ENCODE measurements around the gene RNF220. TPM values are rescaled to one million over a fixed set of nuclear protein-coding genes. Genes with fewer than 3 reads are reported as not detected.

The RNF220 gene
- total RNA-seq, 4 donors from 2014 or later, result 45.8 to 169 (median 89.4) TPM

DNA sequence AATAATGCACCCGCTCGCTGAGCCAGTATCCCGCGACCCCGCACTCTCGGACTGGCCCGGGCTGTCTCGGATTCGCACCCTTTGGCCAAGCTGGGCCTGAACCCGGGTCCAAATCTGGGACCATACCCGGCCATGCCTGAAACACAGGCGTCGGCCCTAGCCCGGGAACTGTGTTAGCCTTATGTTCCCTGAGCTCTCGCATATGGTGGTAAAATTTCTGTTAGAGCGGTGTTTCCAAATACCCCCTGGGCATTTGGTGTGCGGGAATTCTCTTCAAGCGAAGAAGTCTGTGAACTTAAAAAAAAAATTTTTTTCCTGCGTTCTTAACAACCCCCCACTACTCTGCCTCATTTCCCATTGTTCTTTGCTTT lies 3.1 kb downstream of the RNF220 start:
- H3K4me1 ChIP-seq, result peaks cover 20 to 36% (median 32%) of the 10 kb centered on the region in 4 donors
- intact Hi-C loops (cut with DNase I; ENCODE audit: low total_unique reads), result no loop called here
- H3K4me3 ChIP-seq, result peak overlapping the region in 1 of 4 donors; percentile 7
- no peak overlapping the region for H3K27ac ChIP-seq
- no peak for DNase-seq
- TF ChIP-seq, protein P1, sequence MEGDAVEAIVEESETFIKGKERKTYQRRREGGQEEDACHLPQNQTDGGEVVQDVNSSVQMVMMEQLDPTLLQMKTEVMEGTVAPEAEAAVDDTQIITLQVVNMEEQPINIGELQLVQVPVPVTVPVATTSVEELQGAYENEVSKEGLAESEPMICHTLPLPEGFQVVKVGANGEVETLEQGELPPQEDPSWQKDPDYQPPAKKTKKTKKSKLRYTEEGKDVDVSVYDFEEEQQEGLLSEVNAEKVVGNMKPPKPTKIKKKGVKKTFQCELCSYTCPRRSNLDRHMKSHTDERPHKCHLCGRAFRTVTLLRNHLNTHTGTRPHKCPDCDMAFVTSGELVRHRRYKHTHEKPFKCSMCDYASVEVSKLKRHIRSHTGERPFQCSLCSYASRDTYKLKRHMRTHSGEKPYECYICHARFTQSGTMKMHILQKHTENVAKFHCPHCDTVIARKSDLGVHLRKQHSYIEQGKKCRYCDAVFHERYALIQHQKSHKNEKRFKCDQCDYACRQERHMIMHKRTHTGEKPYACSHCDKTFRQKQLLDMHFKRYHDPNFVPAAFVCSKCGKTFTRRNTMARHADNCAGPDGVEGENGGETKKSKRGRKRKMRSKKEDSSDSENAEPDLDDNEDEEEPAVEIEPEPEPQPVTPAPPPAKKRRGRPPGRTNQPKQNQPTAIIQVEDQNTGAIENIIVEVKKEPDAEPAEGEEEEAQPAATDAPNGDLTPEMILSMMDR (IDR thresholded peaks at IDR 0.05), result no peak
- no peak for TF ChIP-seq POLR2A (IDR thresholded peaks at IDR 0.05)
- no peak for TF ChIP-seq EP300 (IDR thresholded peaks at IDR 0.05; ENCODE audit: low read depth)
- TF ChIP-seq POLR2AphosphoS5 (IDR thresholded peaks at IDR 0.05), result no peak
- no peaks in the 10 kb centered on the region for H3K36me3 ChIP-seq
- in situ Hi-C loops (cut with MboI; ENCODE audit: low pct_ligation_motif_present in 1 of 4, low pct_unique_long_range_greater_than_20kb in 1 of 4, low sequenced_read_pairs in 3 of 4), result no loop called here
- WGBS, 2 donors (ENCODE audit: low coverage in 1 of 2), result 14 to 18% methylated on average over 8 to 19 of the region's 19 CpGs
- H3K9me3 ChIP-seq, result no peaks in the 10 kb centered on the region
- peaks cover 100% of the 10 kb centered on the region for H3K27me3 ChIP-seq

DNA sequence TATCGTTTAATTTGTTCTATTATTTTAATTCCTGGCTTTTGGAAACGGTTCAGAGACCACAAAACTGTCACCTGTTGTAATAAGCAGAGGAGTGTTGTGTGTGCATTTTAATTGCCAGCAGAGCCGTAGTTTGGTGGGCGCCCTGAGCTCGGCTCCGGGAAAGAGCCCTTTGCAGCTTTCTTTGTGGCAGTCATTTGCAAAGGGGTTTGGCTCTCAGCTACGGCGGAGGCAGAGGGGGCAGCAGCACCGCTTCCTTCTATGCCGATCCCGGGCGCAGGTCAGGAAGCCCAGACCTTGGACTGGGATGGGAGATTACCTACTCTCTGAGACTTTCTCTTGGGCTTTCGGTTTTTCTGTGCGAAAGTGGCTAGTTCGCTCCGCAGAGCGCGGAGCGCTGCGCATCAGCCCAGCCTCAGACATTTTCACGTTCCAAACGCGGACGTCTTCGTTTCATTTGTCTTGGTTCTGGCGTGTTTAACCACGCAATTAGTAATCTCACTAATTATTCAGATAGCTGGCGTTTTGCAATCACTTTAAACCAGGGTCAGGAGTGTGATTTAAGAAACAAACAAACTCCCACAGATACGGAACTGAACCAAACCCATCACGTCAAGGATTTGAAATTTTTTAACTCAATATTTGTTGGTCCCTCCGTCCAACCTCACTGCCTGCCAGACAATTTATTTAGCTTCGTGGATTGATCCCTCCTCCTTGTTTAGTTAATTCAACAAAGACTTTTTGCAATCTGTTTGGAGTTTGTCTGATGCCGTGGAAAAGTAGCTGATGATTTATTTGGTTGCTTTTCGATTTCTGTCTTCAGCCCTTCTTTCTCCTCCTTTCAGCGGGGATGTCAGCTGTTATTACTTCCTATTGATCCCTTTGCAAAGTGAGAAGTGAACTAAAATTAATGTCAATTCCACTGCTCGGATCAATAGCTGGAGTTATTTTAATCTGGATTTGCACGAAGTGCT lies 3.9 kb downstream of the RNF220 start:
- H3K4me3 ChIP-seq, result peak overlapping the region in 1 of 4 donors; percentile 7
- 14 to 15% methylated on average over 13 to 37 of the region's 37 CpGs for WGBS, 2 donors (ENCODE audit: low coverage in 1 of 2)

GRCh38 chr1:44409757-44410156 lies 4.7 kb downstream of the RNF220 start:
- in situ Hi-C loops (cut with MboI; ENCODE audit: low pct_ligation_motif_present in 1 of 4, low pct_unique_long_range_greater_than_20kb in 1 of 4, low sequenced_read_pairs in 3 of 4) (no loop called here), intact Hi-C loops (cut with DNase I; ENCODE audit: low total_unique reads) (no loop called here)
- 19 to 34% methylated on average over 4 of the region's 4 CpGs for WGBS, 2 donors (ENCODE audit: low coverage in 1 of 2)
- Histone ChIP-seq H3K9me3 (no peaks in the 10 kb centered on the region), H3K27me3 (peaks cover 100% of the 10 kb centered on the region), H3K27ac (no peak overlapping the region), H3K4me3 (no peak overlapping the region), H3K4me1 (peaks cover 20 to 34% (median 32%) of the 10 kb centered on the region in 4 donors), H3K36me3 (no peaks in the 10 kb centered on the region)
- no peak for DNase-seq
- TF ChIP-seq EP300 (IDR thresholded peaks at IDR 0.05; ENCODE audit: low read depth) (no peak), POLR2A (IDR thresholded peaks at IDR 0.05) (no peak), POLR2AphosphoS5 (IDR thresholded peaks at IDR 0.05) (no peak)
- TF ChIP-seq, protein P1 (IDR thresholded peaks at IDR 0.05), result no peak

More for the DNA sequence above, 3.9 kb downstream of the RNF220 start:
- H3K27me3 ChIP-seq, result peaks cover 100% of the 10 kb centered on the region
- TF ChIP-seq POLR2AphosphoS5 (IDR thresholded peaks at IDR 0.05), result no peak
- TF ChIP-seq, protein P1 (IDR thresholded peaks at IDR 0.05), result no peak
- no peak for TF ChIP-seq POLR2A (IDR thresholded peaks at IDR 0.05)
- TF ChIP-seq EP300 (IDR thresholded peaks at IDR 0.05; ENCODE audit: low read depth), result no peak
- no peaks in the 10 kb centered on the region for H3K36me3 ChIP-seq
- in situ Hi-C loops (cut with MboI; ENCODE audit: low pct_ligation_motif_present in 1 of 4, low pct_unique_long_range_greater_than_20kb in 1 of 4, low sequenced_read_pairs in 3 of 4) (no loop called here), intact Hi-C loops (cut with DNase I; ENCODE audit: low total_unique reads) (no loop called here)
- no peaks in the 10 kb centered on the region for H3K9me3 ChIP-seq
- no peak overlapping the region for H3K27ac ChIP-seq
- no peak for DNase-seq
- peaks cover 20 to 36% (median 32%) of the 10 kb centered on the region in 4 donors for H3K4me1 ChIP-seq

DNA sequence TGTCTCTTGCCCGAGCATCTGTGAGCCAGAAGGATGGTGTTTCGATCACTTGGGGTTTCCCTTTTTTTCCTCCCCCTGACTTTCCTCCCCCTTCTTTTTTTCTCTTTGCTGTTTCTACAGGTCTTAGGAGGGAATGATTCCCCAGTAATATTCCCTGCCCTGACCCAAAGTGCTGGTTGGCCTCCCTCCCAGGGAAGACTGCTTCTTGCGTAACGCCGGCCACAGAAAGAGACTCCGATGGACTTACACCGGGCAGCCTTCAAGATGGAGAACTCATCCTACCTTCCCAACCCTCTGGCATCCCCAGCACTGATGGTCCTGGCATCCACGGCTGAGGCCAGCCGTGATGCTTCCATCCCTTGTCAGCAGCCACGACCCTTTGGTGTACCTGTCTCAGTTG lies 6.8 kb downstream of the RNF220 start:
- in situ Hi-C loops (cut with MboI; ENCODE audit: low pct_ligation_motif_present in 1 of 4, low pct_unique_long_range_greater_than_20kb in 1 of 4, low sequenced_read_pairs in 3 of 4), result no loop called here
- WGBS, 2 donors (ENCODE audit: low coverage in 1 of 2), result 74 to 78% methylated on average over 5 to 10 of the region's 10 CpGs
- DNase-seq, result no peak
- intact Hi-C loops (cut with DNase I; ENCODE audit: low total_unique reads), result no loop called here
- Histone ChIP-seq H3K4me1 (peaks cover 5 to 14% (median 11%) of the 10 kb centered on the region in 4 donors), H3K36me3 (no peaks in the 10 kb centered on the region), H3K27me3 (peaks cover 100% of the 10 kb centered on the region), H3K4me3 (no peak overlapping the region), H3K9me3 (no peaks in the 10 kb centered on the region), H3K27ac (no peak overlapping the region)
- TF ChIP-seq EP300 (IDR thresholded peaks at IDR 0.05; ENCODE audit: low read depth) (no peak), POLR2A (IDR thresholded peaks at IDR 0.05) (no peak)
